Measurements from ENCODE around the gene MFAP2. TPM values are rescaled to one million over a fixed set of nuclear protein-coding genes. Genes with fewer than 3 reads are reported as not detected.
"Not testable (repeated sequence)": the region's sequence is repeated elsewhere in the genome, so short reads cannot be mapped to it uniquely, and the experiment has no call there.

MFAP2 gene
- total RNA-seq, 1 experiment from 2014 or later: 141 TPM

DNA sequence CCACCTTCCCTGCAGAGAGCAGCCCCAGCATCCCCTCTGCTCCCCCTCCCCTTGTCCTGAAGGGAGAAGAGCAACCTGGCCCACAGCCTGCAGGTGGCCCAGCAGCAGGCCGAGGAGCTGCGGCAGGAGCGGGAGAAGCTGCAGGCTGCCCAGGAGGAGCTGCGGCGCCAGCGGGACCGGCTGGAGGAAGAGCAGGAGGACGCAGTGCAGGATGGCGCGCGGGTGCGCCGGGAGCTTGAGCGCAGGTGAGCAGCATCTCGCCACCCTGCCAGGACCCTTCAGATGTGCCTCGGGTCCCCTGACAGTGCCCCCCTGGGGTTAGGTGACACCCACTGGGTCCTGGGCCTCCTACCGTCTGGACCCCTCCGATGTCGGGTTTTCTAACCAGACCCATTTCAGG lies 36.4 kb downstream of the MFAP2 start:
- Mint-ChIP-seq H3K27me3 (ENCODE audit: low read depth) (no peaks in the 10 kb centered on the region), H3K36me3 (peaks cover 29% of the 10 kb centered on the region), H3K4me3 (no peak overlapping the region), H3K4me1 (no peaks in the 10 kb centered on the region), H3K27ac (no peak overlapping the region), H3K9me3 (no peaks in the 10 kb centered on the region)
- TF ChIP-seq MYBL2 (CRISPR knock-in tag; IDR thresholded peaks at IDR 0.05) (no peak), NR2C2 (CRISPR knock-in tag; IDR thresholded peaks at IDR 0.05) (no peak), OVOL2 (CRISPR knock-in tag; IDR thresholded peaks at IDR 0.05; ENCODE audit: borderline replicate concordance) (no peak), FOXP4 (CRISPR knock-in tag; IDR thresholded peaks at IDR 0.05) (no peak), GABPB1 (CRISPR knock-in tag; IDR thresholded peaks at IDR 0.05) (no peak), USF2 (CRISPR knock-in tag; IDR thresholded peaks at IDR 0.05) (no peak), ARID4B (CRISPR knock-in tag; IDR thresholded peaks at IDR 0.05; ENCODE audit: borderline replicate concordance) (no peak), CREM (CRISPR knock-in tag; IDR thresholded peaks at IDR 0.05) (no peak), JUN (CRISPR knock-in tag; IDR thresholded peaks at IDR 0.05) (no peak), SMAD4 (CRISPR knock-in tag; IDR thresholded peaks at IDR 0.05) (no peak)
- TF ChIP-seq, protein P1, sequence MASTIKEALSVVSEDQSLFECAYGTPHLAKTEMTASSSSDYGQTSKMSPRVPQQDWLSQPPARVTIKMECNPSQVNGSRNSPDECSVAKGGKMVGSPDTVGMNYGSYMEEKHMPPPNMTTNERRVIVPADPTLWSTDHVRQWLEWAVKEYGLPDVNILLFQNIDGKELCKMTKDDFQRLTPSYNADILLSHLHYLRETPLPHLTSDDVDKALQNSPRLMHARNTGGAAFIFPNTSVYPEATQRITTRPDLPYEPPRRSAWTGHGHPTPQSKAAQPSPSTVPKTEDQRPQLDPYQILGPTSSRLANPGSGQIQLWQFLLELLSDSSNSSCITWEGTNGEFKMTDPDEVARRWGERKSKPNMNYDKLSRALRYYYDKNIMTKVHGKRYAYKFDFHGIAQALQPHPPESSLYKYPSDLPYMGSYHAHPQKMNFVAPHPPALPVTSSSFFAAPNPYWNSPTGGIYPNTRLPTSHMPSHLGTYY (CRISPR knock-in tag; IDR thresholded peaks at IDR 0.05): no peak
- TF ChIP-seq, protein P2, sequence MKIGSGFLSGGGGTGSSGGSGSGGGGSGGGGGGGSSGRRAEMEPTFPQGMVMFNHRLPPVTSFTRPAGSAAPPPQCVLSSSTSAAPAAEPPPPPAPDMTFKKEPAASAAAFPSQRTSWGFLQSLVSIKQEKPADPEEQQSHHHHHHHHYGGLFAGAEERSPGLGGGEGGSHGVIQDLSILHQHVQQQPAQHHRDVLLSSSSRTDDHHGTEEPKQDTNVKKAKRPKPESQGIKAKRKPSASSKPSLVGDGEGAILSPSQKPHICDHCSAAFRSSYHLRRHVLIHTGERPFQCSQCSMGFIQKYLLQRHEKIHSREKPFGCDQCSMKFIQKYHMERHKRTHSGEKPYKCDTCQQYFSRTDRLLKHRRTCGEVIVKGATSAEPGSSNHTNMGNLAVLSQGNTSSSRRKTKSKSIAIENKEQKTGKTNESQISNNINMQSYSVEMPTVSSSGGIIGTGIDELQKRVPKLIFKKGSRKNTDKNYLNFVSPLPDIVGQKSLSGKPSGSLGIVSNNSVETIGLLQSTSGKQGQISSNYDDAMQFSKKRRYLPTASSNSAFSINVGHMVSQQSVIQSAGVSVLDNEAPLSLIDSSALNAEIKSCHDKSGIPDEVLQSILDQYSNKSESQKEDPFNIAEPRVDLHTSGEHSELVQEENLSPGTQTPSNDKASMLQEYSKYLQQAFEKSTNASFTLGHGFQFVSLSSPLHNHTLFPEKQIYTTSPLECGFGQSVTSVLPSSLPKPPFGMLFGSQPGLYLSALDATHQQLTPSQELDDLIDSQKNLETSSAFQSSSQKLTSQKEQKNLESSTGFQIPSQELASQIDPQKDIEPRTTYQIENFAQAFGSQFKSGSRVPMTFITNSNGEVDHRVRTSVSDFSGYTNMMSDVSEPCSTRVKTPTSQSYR (CRISPR knock-in tag; IDR thresholded peaks at IDR 0.05): no peak
- POLR2A ChIA-PET: no interaction called here
- no peak for DNase-seq (ENCODE audit: low spot score)
- ATAC-seq: no peak
- CTCF ChIA-PET: interaction anchor here (1.0 kb wide), 1 partner anchor 323 kb away, joined by 3 read pairs; no protein-coding TSS in a partner anchor

DNA sequence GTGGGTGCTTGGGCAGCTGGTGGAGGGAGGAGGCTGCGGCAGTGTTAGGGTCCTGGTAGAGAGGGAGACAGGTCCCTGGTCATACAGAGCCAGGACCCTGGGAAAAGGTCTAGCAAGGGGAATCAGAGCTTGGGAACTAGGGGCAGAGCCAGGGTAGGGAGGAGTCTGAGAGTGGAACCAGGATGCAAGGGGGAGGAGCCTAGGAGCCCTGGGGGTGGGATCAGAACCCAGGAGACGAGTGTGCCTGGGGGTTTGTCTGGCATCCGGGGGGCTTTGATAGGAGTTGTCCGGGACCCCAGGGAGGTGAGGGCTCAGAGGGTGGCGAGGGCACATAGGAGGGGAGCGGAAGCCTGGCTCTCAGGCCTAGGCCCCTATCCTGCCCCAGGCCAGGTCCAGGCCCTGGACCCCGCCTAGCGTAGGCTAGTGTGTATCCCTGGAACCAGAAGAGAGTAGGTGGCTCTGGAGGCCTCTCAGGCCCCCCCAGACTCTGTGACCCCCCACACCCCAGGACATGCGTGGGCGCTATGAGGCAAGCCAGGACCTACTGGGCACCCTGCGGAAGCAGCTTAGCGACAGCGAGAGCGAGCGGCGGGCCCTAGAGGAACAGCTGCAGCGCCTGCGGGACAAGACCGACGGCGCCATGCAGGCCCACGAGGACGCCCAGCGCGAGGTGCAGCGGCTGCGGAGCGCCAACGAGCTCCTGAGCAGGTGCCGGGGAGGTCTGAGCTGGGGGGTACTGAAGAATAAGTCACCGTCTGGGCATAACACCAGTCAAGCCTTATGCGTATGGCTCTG lies 40.8 kb downstream of the MFAP2 start:
- peaks cover 40% of the 10 kb centered on the region for H3K36me3 Mint-ChIP-seq
- not testable (repeated sequence) for H3K27ac Mint-ChIP-seq; H3K27me3 Mint-ChIP-seq (ENCODE audit: low read depth); H3K9me3 Mint-ChIP-seq; H3K4me3 Mint-ChIP-seq
- ATAC-seq (peak; percentile 93), DNase-seq (ENCODE audit: low spot score) (peak; percentile 58)
- ChIA-PET POLR2A (interaction anchor here (0.6 kb wide), 1 partner anchor 24 kb away, joined by 3 read pairs; no protein-coding TSS in a partner anchor), CTCF (interaction anchor here (0.8 to 2.6 kb wide), 10 partner anchors 8 to 319 kb away, joined by 3 to 11 read pairs (median 4); no protein-coding TSS in a partner anchor)
- peaks cover 10% of the 10 kb centered on the region for H3K4me1 Mint-ChIP-seq
